CD4-positive, alpha-beta T cell treated with Interleukin-10 for 1 hour (primary cell): Measurements from ENCODE around the gene SLC24A4.
"Not testable (repeated sequence)": the region's sequence is repeated elsewhere in the genome, so short reads cannot be mapped to it uniquely, and the experiment has no call there.

Experiments
- DNase-seq: peaks from one replicate; pipeline ENCODE4 v3.0.0-alpha.2; 2020

SLC24A4 gene

DNA sequence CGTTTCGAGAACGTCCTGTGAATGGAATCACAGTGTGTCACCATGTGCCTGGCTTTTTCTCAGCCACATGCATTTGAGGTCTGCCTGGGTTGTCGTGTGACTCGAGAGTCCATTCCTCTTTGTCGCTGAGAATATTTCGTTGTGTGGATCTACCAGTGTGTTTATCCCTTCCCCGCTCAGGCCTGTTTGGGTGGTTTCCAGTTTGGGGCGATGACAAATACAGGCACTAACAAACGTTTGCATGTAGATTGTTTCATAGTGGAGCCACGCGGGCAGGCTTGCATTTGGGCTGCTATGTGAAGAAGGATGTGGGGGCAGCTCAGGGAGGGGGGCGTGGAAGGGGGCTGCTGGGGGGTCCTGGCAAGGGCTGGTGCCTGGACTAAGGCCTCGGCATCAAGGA is 204.8 kb downstream of the SLC24A4 start:
- no peak for DNase-seq

DNA sequence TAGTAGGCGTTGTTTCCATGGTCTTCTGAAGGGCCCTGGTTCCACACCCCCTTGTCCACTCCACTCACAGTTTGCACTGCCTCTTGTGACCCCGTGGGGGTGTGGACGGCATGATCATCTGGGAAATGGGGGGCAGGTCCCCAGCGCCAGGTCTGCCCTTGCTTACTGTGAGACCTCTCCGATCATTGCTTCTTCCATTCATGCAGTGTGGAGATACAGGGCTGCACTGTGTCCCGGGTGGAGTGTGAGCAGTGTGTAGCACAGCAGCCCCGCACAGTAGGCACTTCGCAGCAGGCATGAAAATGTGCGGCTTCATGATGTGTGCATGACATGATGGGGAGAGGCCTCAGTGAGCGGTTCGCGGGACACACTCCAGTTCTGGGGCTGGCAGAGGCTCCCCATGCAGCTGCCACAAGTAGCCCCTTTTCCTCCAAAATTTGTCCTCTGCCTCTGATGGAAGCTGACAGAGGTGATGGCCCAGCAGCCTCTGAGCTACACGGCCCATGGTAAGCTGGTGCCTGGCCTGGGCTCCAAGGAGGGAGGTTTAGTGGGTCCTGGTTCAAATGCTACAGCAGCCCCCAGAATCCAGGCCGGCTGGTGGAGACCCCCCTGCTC is 205.6 kb downstream of the SLC24A4 start:
- no peak for DNase-seq

DNA sequence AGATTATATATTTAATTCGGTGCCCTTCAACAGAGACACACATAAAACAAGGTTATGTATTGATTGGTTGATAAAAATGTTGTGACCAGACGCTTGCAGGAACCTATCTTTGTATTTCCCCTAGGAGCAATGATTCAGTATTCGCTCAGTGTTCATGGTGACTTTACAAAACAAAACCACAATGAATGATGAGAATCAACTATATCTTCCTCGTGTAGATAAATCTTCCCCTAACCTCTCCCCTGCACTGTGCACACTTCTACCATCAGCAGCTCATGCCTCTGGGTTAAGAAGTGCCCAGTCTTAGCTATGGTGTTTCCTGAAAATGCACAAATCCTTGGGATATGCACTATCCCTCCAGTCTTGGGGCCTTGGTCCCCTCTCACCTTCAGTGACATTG is 206.9 kb downstream of the SLC24A4 start:
- DNase-seq: no peak

DNA sequence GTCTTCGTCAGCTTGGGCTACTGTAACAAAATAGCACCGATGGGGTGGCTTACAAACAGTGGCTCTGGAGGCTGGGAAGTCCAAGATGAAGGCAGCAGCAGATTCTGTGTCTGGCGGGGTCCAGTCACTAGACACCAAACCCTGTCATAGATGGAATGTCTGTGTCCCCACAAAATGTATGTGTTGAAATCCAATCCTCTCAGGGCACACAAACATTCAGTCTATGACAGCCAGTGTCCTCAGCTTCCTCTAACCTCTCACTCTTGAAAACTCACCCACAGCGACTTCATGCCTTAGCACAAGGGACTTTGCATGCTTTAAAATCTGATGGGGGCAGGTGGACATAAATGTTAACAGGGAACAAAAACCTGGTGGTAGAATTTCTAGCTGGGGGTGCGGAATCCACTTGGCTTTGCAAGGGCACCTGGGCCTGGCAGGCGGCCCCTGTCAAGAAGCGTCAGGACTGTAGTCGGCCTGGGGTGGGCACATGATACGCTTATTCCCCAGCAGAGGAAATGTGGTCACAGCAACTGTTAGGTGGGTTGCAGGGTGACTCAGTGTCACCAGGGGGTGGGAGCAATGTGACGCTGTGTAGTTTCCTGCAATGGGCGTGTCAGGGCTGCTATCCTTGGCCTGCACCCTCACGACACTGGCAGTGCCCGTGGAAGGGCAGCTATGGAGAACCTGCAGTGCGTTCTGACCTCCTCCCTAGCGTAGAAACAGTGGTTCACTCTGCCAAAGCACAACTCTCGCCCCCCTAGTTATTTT is 208.3 kb downstream of the SLC24A4 start:
- DNase-seq: peak; percentile 84

DNA sequence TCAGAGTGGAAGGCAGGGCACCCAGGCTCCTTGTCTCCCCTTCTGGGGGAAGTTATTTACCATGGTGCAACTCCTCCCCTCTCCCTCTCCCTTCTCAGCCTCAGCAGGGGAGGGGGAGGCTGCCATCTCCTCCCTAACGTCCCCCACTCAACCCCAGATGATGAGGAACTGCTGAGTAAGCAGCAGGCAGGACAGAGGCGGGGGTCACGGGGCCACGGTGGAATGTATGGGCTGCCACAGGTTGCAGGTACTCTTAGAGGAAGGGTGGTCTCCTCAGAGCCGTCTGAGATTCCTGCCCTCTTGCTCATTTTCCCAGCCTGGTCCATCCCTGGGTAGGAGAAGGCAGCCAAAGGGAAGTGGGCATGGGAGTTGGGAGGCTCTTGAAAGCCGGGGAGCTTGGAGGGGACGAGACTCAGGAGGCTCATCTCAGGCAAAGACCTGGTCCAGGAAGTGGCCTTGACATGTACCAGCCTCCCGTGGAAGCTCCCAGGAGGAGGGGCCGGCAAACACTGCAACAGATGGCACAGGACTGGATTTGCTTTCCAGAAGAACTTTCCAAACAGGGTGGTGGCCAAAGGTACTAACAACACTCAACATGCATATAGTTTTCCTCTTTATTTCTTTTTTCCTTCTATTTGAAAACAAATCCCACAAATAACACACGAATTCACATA is 209.7 kb downstream of the SLC24A4 start:
- no peak for DNase-seq

DNA sequence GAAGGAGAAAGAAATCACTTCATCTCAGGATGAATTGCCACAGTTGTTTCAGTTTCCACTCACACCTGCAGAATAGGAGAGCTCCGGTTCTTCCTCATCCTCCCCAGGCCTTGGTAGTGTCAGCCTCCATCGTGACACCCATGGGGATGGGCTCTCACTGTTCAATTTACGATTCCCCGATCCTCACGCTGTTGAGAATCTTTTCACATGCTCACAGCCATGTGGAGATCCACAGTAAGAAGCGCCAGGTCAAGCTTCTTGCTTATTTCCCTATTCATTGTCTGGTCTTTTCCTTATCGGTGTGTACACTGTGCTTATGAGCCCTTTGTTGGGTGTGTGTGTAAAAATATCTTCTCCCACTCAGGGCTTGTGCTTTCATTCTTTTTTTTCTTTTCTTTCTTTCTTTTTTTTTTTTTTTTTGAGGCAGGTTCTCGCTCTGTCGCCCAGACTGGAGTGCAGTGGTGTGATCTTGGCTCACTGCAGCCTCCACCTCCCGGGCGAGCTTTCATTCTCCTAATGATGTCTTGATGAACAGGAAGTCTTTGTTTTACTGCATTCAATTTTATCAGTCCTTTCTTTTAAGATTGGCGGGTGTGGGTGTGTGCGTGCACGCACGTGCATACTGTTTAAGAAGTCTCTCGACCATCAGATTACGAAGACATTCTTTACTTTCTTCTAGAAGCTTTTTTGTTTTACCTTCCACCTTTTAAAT is 212.1 kb downstream of the SLC24A4 start:
- DNase-seq: peak; percentile 49

DNA sequence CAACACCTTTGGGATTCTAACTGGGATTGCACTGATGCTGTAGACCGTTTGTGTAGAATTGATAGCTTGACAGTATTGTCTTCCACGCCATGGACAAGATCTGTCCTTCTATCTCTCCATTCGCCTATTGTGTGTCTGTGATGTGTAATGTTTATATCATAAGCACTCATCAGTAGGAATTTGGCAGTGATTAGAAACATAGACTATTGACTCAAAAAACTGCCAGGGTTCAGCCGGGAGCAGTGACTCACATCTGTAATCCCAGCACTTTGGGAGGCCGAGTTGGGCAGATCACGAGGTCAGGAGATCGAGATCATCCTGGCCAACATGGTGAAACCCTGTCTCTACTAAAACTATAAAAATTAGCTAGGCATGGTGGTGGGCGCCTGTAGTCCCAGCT is 213.3 kb downstream of the SLC24A4 start:
- DNase-seq: not testable (repeated sequence)

DNA sequence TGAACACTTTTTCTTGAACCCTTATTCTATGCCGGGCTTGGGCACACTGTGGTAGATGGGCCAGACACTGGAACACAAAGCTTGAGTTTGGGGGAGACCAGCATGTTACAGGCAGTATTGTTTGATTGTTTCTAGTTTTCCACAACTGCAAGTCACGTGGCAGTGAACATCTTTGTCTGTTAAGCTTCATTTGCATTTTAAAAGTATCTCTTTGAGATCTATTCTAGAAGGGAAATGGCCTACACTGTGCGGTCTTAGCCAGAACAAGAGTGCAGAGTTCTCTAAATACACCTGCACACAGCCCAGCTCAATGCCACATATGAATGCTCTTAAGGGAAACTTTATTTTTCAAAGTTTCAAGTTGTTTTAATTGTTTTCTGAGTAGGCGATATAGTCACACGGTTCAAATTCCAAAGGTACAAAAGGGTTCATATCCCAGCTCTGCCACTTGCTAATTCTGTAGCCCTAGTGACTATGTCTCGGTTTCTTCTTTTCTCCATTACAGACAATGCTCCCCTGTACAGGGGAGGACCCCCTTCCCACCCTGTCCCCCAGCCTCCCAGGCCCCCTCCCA is 215.5 kb downstream of the SLC24A4 start:
- no peak for DNase-seq

DNA sequence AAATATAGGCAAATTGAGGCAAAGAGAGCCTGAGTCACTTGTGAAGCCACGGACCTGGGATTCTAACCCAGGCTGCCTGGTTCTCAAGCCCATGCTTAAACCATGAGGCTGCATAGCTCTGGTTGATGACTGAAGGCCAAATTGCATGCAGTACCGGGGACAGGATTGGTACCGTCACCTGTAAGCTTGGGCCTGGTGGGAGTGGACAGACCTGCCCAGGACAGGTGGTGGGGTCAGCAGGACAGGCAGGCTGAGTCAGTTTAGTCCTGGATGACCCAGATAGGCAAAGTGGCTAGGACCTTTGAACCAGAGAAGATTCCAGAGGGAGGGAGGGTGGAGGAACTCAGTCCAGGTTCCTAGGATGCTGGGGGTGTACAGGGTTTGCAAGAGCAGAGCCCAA is 216.5 kb downstream of the SLC24A4 start:
- no peak for DNase-seq

DNA sequence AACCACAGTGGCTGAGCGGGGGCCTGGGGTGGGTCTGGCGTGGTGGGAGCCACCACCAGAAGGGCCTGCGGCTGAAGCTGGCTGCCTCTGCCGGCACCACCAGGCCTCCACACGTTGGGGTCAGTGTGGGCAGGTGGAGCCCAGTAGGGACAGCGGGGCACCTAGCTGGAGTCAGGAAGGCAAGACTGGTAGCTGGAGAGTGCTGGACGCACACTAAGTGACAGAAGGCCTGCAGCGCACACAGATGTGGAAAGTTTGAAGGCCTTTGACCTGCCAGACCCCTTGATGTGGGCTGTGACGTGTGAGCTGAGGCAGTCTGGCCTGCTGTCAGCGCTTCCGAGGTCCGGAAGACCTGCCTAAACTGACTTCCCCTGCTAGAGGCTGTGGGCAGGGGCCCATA is 216.9 kb downstream of the SLC24A4 start:
- no peak for DNase-seq

DNA sequence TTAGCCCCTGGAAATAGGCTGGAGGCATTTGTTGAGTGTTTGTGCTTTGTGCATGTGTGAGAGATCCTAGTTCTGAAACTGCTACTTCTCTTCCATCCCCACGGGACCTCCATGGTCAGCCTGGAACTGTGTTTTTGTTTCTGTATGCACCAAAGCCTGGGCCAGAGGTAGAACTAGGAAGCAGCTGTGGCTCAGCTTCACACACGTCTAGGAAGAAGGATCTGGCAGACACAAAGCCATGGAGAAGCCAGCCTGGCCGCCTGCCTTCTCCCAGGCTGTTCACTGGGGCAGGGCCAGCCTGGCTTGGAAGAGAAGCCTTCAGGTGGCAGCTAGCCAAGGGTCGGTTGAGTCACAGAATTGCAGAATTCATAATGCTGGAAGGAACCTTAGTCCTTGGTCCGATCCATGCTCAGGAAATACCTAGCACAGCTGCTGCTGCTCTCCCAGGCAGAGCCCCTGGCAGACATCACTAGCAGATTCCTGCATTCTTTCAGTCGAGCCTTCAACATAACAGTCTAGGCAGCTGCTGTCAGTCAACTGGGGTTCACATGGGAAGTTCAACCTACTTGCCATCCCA is 217.6 kb downstream of the SLC24A4 start:
- DNase-seq: no peak

DNA sequence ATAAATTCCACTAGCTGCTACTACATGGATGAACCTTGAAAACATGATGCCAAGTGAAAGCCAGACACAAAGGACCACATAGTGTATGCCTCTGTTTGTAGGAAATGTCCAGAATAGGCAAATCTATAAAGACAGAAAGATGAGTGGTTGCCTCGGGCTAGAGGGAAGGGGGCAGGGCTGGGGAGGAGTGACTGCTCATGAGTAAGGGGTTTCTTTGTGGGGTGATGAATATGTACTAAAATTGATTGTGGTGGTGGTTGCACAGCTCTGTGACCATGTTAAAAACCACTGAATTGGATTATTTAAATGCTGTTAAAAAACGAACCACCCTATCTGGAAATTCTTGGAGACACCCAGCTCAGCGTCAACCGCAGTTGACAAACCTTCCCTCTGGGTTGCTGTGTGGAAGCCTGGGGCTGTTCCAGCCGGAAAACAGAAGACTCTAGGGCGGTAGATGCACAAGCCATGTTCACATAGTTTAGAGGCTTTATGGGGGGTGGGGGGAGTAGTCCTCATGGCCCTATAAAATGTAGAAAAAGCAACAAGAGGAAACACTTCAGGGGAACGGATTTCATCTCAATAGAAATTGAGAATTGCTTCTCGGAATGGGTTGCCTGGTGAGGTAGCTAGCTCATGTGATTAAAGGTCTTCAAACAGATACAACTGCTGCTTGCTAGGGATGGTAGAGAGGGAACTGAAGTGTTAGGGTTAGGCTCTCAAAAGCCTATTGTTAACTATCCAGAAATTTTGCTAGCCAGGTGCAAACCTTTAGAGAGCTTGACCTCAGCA is 220.0 kb downstream of the SLC24A4 start:
- no peak for DNase-seq

DNA sequence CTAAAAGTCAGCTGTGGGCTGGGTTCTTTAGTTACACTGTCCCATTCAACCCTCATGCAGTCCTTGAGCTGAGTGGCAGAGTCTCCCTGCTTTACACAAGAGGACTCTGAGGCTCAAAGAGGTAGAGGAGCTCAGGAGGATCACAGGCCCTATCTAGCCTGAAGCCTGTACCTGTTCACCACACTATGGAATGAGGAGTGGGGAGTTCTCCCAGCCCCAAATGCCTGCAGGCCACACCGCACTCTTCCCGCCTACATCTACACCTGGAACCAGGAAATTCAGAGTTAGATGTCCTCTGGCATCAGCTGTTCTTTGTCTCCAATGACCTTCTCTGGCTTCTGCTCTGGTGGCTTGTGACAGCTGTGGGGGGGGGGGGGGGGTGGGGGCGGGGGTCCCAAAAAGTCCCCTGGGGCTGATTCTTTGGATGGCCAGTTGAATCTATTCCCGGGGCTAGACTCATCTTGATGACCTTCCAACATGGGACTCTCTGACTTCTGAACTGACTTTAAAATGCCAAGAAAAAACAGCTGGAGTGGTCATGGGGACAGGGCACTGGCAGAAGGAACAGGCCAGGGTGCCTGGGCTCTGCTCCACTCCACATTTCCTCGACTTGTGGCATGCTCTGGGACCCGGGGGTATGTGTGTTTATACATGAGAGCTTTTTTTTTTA is 221.2 kb downstream of the SLC24A4 start:
- no peak for DNase-seq

DNA sequence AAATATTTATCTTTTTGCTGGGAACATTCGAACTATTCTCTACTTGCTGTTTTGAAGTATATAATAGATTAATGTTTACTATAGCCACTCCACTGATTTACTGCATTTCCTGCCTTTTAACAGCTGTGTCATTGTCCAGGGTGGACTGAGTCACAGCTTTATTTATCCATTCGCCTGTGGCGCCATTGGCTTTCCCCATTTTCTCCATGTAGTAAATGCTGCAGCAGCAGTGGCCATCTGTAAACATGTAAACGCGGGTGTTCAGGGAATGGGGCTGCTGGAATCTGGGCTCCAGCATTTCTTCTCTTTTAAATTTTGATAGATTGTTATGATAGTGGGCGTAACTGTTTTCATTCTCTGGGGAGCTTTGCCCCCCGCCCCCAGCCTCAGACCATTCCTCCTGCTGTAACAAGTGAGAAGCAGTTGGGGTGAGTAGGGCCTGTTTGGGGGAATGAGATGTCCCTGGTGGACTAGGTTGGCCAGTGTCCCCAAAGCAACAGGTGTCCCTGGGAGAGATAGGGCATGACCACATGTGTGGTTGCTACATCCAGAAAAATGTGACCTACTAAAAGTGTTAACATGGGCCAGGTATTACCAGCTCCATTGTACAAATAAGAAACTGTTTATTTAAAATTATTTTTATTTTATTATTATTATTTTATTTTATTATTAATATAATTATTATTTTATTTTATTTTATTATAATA is 223.5 kb downstream of the SLC24A4 start:
- DNase-seq: no peak

DNA sequence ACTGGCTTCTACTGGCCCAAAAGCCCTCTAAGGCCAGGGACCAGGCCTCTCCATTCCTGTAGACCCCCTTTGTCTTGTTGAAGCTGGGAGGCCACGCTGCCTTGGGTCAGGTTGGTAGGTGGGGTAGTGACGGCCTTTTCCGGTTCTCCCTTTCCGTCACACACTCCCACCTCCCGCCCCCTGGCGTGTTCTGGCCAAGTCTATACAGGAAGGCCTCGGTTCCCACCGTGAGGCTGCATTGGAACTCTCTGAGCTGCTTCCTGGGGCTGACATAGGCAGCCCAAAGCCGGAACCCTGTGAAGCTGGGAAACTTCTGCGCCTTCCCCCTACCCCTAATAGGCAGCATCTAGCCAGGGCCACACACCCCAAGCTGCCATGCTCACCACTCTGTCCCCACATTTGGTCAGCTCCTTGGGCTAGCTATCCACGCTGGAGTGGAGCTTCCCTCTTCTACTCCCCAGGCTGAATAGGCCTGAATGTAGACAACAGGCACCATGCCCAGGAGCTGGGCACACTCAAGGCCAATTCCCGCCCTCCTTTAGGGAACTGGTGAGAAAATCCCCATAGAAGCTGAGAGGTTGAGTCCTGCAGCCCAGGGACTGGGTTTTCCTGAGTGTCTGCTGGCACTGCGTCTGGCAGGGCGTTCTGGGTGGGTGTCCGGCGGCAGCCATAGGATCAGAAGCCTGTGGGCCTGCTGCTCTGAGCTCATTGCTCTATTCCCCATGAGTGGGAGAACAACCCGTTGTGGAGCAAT is 226.3 kb downstream of the SLC24A4 start:
- DNase-seq: no peak

DNA sequence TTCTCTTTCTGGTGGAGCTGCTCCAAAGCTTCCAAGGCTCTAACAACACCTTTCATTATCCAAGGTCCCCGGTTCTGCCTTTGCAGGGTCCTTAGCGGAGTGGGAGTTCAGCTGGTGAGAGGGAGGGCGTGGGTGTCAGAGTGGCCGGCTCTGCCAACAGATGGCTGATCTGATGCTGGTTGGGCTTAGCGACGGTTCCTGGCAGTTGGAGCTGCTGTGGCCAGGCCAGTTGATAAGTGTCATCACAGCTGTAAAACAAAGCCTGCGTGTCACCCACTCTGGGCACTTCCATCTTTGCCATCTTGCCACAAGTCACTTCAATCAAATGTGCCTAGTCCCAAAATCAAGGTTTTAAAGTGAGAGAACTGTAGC is 226.9 kb downstream of the SLC24A4 start:
- no peak for DNase-seq
